ENCODE results near the gene GPR6.

DNA sequence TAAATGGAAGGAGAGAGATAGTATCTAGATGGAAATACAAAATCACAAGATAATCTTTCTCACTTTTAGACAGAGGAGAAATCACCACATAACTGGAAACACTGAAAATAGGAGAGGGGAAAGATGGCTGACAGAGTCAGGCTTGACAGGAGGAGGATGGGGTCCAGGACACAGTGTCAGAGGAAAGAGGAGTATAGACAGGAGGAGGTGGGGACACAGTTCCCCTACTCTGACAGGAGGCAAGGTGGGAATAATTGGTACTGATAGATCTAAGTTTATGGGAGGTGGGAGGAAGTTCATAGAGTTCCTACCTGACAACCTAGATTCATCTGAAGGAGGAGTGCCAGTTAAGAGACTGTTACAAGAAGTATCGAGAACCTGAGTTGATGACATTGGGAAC is 9.1 kb downstream of the GPR6 start:
- TF ChIP-seq, protein P1, sequence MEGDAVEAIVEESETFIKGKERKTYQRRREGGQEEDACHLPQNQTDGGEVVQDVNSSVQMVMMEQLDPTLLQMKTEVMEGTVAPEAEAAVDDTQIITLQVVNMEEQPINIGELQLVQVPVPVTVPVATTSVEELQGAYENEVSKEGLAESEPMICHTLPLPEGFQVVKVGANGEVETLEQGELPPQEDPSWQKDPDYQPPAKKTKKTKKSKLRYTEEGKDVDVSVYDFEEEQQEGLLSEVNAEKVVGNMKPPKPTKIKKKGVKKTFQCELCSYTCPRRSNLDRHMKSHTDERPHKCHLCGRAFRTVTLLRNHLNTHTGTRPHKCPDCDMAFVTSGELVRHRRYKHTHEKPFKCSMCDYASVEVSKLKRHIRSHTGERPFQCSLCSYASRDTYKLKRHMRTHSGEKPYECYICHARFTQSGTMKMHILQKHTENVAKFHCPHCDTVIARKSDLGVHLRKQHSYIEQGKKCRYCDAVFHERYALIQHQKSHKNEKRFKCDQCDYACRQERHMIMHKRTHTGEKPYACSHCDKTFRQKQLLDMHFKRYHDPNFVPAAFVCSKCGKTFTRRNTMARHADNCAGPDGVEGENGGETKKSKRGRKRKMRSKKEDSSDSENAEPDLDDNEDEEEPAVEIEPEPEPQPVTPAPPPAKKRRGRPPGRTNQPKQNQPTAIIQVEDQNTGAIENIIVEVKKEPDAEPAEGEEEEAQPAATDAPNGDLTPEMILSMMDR (IDR thresholded peaks at IDR 0.05; ENCODE audit: low read depth, low read length) = no peak
- TF ChIP-seq POLR2A (IDR thresholded peaks at IDR 0.05; ENCODE audit: extremely low read depth, insufficient read length) = no peak
- TF ChIP-seq, protein P2, sequence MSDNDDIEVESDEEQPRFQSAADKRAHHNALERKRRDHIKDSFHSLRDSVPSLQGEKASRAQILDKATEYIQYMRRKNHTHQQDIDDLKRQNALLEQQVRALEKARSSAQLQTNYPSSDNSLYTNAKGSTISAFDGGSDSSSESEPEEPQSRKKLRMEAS (IDR thresholded peaks at IDR 0.05; ENCODE audit: low read depth, low read length) = no peak
